Endothelial cell of umbilical vein (primary cell): ENCODE results near the gene GNRHR. TPM values are rescaled to one million over a fixed set of nuclear protein-coding genes. Genes with fewer than 3 reads are reported as not detected.

ENCODE experiments used
- BruUV-seq: library from RNA; stranded (reverse); fragments of 400-500 nt; replicated peaks from 2 replicates; lab custom pipeline; 2021; lab: Mats Ljungman, UMichigan
- CTCF ChIA-PET: fragments of 300-600, 350-600 bp; sonication (Branson Sonifier 250); formaldehyde crosslinking; loops from one replicate; lab custom pipeline; 2021; ENCODE audit warnings: antibody characterized with exemption, inconsistent platforms; lab: Charles Lee
- POLR2A ChIA-PET: fragments of 300-600, 350-600 bp; sonication (Branson Sonifier 250); formaldehyde crosslinking; loops from one replicate; lab custom pipeline; 2021; ENCODE audit warnings: antibody characterized with exemption, inconsistent platforms; lab: Charles Lee
- DNase-seq: peaks from one replicate; pipeline ENCODE4 v3.0.0-alpha.2; 2011; ENCODE audit warnings: low read depth, low spot score
- FAIRE-seq: peaks from 2 replicates; lab custom pipeline; 2011; peaks lifted over from hg19 to GRCh38; lab: Jason Lieb, UNC
- H2AFZ ChIP-seq: 2 replicates; pipeline ENCODE4 v1.6.0; 2012; ENCODE audit warnings: low read depth, low read length, control low read depth, inconsistent platforms
- H3K27ac ChIP-seq: 2 replicates; pipeline ENCODE4 v1.5.1; 2011; ENCODE audit warnings: low read depth, mild to moderate bottlenecking, control low read depth, low read length, moderate library complexity; ENCODE audit not compliant: insufficient read depth
- H3K27me3 ChIP-seq, 2 experiments: 2 replicates each; pipeline versions ENCODE4 v1.6.0 to v1.6.1; 2011; ENCODE audit warnings: low read length in 2 of 2, mixed read lengths in 1 of 2; ENCODE audit not compliant: control insufficient read depth in 2 of 2, insufficient read depth in 2 of 2
- H3K36me3 ChIP-seq, 2 experiments: 2 replicates in 1 of 2; 3 replicates in 1 of 2; pipeline ENCODE4 v1.5.1; 2011; ENCODE audit warnings: low read length in 2 of 2, mild to moderate bottlenecking in 1 of 2, moderate library complexity in 1 of 2; ENCODE audit not compliant: control insufficient read depth in 2 of 2, insufficient read depth in 2 of 2; ENCODE audit errors: extremely low read depth in 1 of 2
- H3K4me1 ChIP-seq: 3 replicates; pipeline ENCODE4 v1.5.1; 2011; ENCODE audit warnings: mild to moderate bottlenecking, low read length; ENCODE audit not compliant: control insufficient read depth, insufficient read depth; ENCODE audit errors: extremely low read depth
- H3K4me2 ChIP-seq: 2 replicates; pipeline ENCODE4 v1.6.1; 2011; ENCODE audit warnings: low read length, control low read depth, mixed read lengths; ENCODE audit not compliant: insufficient read depth
- H3K4me3 ChIP-seq, 3 experiments: fragments of 200-600 bp in 1 of 3; sonication (generic), shearing (Covaris generic) in 1 of 3; replicated peaks in 1 of 3; 2 replicates each; pipeline ENCODE4 v1.5.1; 2011 to 2016; ENCODE audit warnings: control low read depth in 3 of 3, low read length in 3 of 3, mild to moderate bottlenecking in 2 of 3, inconsistent platforms in 1 of 3, low read depth in 1 of 3, moderate library complexity in 1 of 3; ENCODE audit not compliant: insufficient read depth in 1 of 3
- H3K79me2 ChIP-seq: 2 replicates; pipeline ENCODE4 v1.6.0; 2012; ENCODE audit warnings: low read length, inconsistent platforms; ENCODE audit not compliant: control insufficient read depth, insufficient read depth
- H3K9ac ChIP-seq: replicated peaks from 2 replicates; pipeline ENCODE3; 2011; ENCODE audit warnings: low read length, control low read depth; ENCODE audit not compliant: insufficient read depth; ENCODE audit errors: extremely low read depth
- H3K9me1 ChIP-seq: replicated peaks from 3 replicates; pipeline ENCODE4 v1.6.0; 2011; ENCODE audit warnings: mild to moderate bottlenecking, low read length; ENCODE audit not compliant: control insufficient read depth, insufficient read depth; ENCODE audit errors: extremely low read depth
- H3K9me3 ChIP-seq: replicated peaks from 2 replicates; pipeline ENCODE4 v1.5.1; 2012; ENCODE audit warnings: low read length, inconsistent platforms; ENCODE audit not compliant: control insufficient read depth, insufficient read depth
- H4K20me1 ChIP-seq: replicated peaks from 2 replicates; pipeline ENCODE3; 2011; ENCODE audit warnings: mild to moderate bottlenecking, low read length; ENCODE audit not compliant: control insufficient read depth, insufficient read depth; ENCODE audit errors: extremely low read depth
- CTCF ChIP-seq, 2 donors: IDR thresholded peaks; 1 replicate in 1 of 2; 2 replicates in 1 of 2; pipeline ENCODE4 v1.5.1; 2011; ENCODE audit warnings: low read length in 2 of 2, mild to moderate bottlenecking in 2 of 2, moderate library complexity in 2 of 2, control low read depth in 1 of 2, inconsistent platforms in 1 of 2, low read depth in 1 of 2; ENCODE audit not compliant: insufficient read depth in 1 of 2; ENCODE audit errors: extremely low read depth in 1 of 2
- EZH2 ChIP-seq: IDR thresholded peaks from 2 replicates; pipeline ENCODE4 v1.6.1; 2012; ENCODE audit warnings: borderline replicate concordance, low read depth, mild to moderate bottlenecking, moderate library complexity, low read length, inconsistent platforms; ENCODE audit not compliant: severe bottlenecking
- FOS ChIP-seq: IDR thresholded peaks from 2 replicates; pipeline ENCODE4 v1.6.1; 2011; ENCODE audit warnings: mild to moderate bottlenecking, low read length, moderate library complexity, borderline replicate concordance; ENCODE audit not compliant: insufficient read depth
- GATA2 ChIP-seq: IDR thresholded peaks from 2 replicates; pipeline ENCODE4 v1.7.0; 2011; ENCODE audit warnings: low read depth, mild to moderate bottlenecking, moderate library complexity, mixed read lengths, low read length; ENCODE audit not compliant: insufficient read length, insufficient read depth
- JUN ChIP-seq: IDR thresholded peaks from 2 replicates; pipeline ENCODE4 v1.6.1; 2011; ENCODE audit warnings: borderline replicate concordance, low read depth; ENCODE audit not compliant: insufficient read length, insufficient read depth
- MYC ChIP-seq: IDR thresholded peaks from one replicate; pipeline ENCODE4 v1.6.1; 2011; ENCODE audit warnings: mild to moderate bottlenecking, low read depth, low read length
- POLR2A ChIP-seq: IDR thresholded peaks from 2 replicates; pipeline ENCODE4 v1.6.1; 2012; ENCODE audit warnings: low read depth, mild to moderate bottlenecking, control low read depth, low read length
- dilution Hi-C: fragments of 300-500 bp; cut with MboI; formaldehyde crosslinking; loops from one replicate; pipeline ENCODE4 v1.15.0; 2019; ENCODE audit warnings: low sequenced_read_pairs; ENCODE audit not compliant: extremely low pct_ligation_motif_present
- intact Hi-C: fragments of 100-400 bp; cut with micrococcal nuclease; formaldehyde crosslinking; loops from one replicate; pipeline ENCODE4 v1.10.0; 2022
- polyA plus RNA-seq, 4 experiments: library from polyadenylated mRNA; depleted of rRNA in 3 of 4; stranded (reverse) in 3 of 4; unstranded in 1 of 4; fragments of >200 nt; gene quantifications; 2 replicates each; pipeline versions ENCODE4 v1.2.1 to v1.2.3, GENCODE V29; 2011 to 2012; ENCODE audit warnings: missing spikeins in 1 of 4
- total RNA-seq: library from RNA; stranded (reverse); gene quantifications from 2 replicates; pipeline ENCODE4 v1.2.3, GENCODE V29; 2021
- TF ChIP-seq, protein P1 (sequence below): IDR thresholded peaks from 2 replicates; pipeline ENCODE4 v1.6.1; 2011; ENCODE audit not compliant: insufficient read depth, insufficient read length

The GNRHR gene
- total and polyA plus RNA-seq, 2 donors (not counting 3 experiments of a cell fraction or from before 2014, with no cell fraction given) = not detected

DNA sequence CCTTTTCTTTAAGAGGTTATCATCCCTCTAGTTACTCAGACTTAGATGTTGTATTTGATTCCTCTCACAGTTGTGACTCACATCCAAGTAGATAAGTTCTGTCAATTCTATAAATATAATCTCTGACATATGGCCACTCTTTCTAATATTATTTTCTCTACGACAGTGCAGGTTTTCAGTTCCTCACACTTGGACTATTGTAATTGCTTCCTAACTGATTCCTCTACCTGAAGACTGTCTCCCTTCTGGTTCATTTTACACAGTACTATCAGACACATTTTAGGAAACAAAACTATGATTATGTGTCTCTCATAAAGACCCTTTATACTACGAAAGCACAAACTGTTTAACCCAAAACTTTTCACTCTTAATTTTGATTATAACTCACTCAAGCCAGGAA is 31.3 kb upstream of the GNRHR start:
- no peak overlapping the region for H3K4me3 ChIP-seq
- TF ChIP-seq POLR2A (no peak), GATA2 (no peak), MYC (no peak), EZH2 (no peak), FOS (no peak), JUN (no peak)
- TF ChIP-seq, protein P1, sequence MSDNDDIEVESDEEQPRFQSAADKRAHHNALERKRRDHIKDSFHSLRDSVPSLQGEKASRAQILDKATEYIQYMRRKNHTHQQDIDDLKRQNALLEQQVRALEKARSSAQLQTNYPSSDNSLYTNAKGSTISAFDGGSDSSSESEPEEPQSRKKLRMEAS = no peak
- CTCF ChIA-PET = no interaction called here
- H3K9ac ChIP-seq = no peak overlapping the region
- H4K20me1 ChIP-seq = no peaks in the 10 kb centered on the region
- no peaks in the 10 kb centered on the region for H3K9me3 ChIP-seq
- FAIRE-seq (no peak), DNase-seq (no peak)
- H3K79me2 ChIP-seq = no peaks in the 10 kb centered on the region
- H3K4me1 ChIP-seq = no peaks in the 10 kb centered on the region
- dilution Hi-C loops (no loop called here), intact Hi-C loops (no loop called here)
- H3K36me3 ChIP-seq = no peaks in the 10 kb centered on the region
- H3K9me1 ChIP-seq = no peaks in the 10 kb centered on the region
- no peak overlapping the region for H3K27ac ChIP-seq
- no peaks in the 10 kb centered on the region for H3K27me3 ChIP-seq
- no peak overlapping the region for H3K4me2 ChIP-seq
- BruUV-seq = no TSS peak
- H2AFZ ChIP-seq = no peak overlapping the region
- POLR2A ChIA-PET = no interaction called here

GRCh38 chr4:67779631-67780030 is 25.4 kb upstream of the GNRHR start:
- Histone ChIP-seq H3K27ac (no peak overlapping the region), H2AFZ (no peak overlapping the region), H4K20me1 (no peaks in the 10 kb centered on the region), H3K9ac (no peak overlapping the region), H3K79me2 (no peaks in the 10 kb centered on the region), H3K36me3 (no peaks in the 10 kb centered on the region), H3K4me2 (no peak overlapping the region), H3K4me3 (no peak overlapping the region), H3K9me3 (no peaks in the 10 kb centered on the region), H3K27me3 (no peaks in the 10 kb centered on the region), H3K4me1 (no peaks in the 10 kb centered on the region), H3K9me1 (no peaks in the 10 kb centered on the region)
- intact Hi-C loops = no loop called here
- CTCF ChIA-PET = interaction anchor here (1.0 kb wide), 1 partner anchor 9 kb away, joined by 3 read pairs; no protein-coding TSS in a partner anchor
- no TSS peak for BruUV-seq
- POLR2A ChIA-PET = no interaction called here
- dilution Hi-C loops = no loop called here
- TF ChIP-seq EZH2 = no peak
- TF ChIP-seq, protein P1 = no peak
- no peak for TF ChIP-seq POLR2A
- TF ChIP-seq CTCF (IDR thresholded peaks at IDR 0.05; ENCODE audit: extremely low read depth in 1 of 2, insufficient read depth in 1 of 2, low read depth in 1 of 2, low read length in 2 of 2) = no peak
- TF ChIP-seq JUN = no peak
- TF ChIP-seq GATA2 = no peak
- no peak for TF ChIP-seq MYC
- DNase-seq (no peak), FAIRE-seq (no peak)
